ENCODE measurements around the gene RABGAP1. TPM values are rescaled to one million over a fixed set of nuclear protein-coding genes. Genes with fewer than 3 reads are reported as not detected.

The RABGAP1 gene
- total RNA-seq, 4 donors from 2014 or later: 64.3 to 116 (median 79.5) TPM

GRCh38 chr9:123031963-123032362, 91.1 kb downstream of the RABGAP1 start:
- Histone ChIP-seq H3K27me3 (no peaks in the 10 kb centered on the region), H3K4me1 (peaks cover 0 to 68% (median 66%) of the 10 kb centered on the region in 4 donors), H3K4me3 (no peak overlapping the region), H3K9me3 (no peaks in the 10 kb centered on the region), H3K36me3 (peaks cover 0 to 29% (median 23%) of the 10 kb centered on the region in 4 donors), H3K27ac (replicated peaks in 1 of 4) (peak overlapping the region in 1 of 4 donors; percentile 2)
- intact Hi-C loops (cut with DNase I): no loop called here
- DNase-seq (ENCODE audit: extremely low spot score): no peak
- 89% methylated on average over 1 of the region's 1 CpG for WGBS
- no peak for TF ChIP-seq EP300 (IDR thresholded peaks at IDR 0.05)
- TF ChIP-seq, protein P1, sequence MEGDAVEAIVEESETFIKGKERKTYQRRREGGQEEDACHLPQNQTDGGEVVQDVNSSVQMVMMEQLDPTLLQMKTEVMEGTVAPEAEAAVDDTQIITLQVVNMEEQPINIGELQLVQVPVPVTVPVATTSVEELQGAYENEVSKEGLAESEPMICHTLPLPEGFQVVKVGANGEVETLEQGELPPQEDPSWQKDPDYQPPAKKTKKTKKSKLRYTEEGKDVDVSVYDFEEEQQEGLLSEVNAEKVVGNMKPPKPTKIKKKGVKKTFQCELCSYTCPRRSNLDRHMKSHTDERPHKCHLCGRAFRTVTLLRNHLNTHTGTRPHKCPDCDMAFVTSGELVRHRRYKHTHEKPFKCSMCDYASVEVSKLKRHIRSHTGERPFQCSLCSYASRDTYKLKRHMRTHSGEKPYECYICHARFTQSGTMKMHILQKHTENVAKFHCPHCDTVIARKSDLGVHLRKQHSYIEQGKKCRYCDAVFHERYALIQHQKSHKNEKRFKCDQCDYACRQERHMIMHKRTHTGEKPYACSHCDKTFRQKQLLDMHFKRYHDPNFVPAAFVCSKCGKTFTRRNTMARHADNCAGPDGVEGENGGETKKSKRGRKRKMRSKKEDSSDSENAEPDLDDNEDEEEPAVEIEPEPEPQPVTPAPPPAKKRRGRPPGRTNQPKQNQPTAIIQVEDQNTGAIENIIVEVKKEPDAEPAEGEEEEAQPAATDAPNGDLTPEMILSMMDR (IDR thresholded peaks at IDR 0.05): no peak
- no peak for TF ChIP-seq POLR2AphosphoS5 (IDR thresholded peaks at IDR 0.05)
- no peak for TF ChIP-seq POLR2A (IDR thresholded peaks at IDR 0.05; ENCODE audit: low read depth)

DNA sequence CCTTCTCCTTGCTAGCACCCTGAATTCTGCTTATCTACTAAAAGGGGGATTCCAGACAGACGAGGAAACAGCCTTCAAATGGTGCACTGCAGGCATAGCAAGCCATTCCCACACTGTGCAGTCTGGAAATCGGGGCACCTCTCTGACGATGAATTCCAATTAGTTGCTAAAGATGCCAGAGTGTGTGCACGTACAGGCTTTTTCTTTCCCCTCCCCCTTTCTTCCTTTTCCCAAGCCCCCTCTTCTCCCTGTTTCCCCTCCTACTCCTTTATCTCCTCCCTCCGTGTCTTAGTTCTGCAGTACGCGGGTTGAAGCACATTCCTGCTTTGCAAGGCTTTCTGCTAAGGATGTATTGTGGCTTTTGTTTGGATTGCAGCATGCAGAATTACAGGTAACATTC, 92.5 kb downstream of the RABGAP1 start, which contains the start of gene GPR21:
Gene GPR21, plus strand, starts transcription at position 316 of the 400 bp plus-strand sequence. CDS start 900 bp downstream, outside the sequence.
- peak within 1 kb of the TSS; percentile 20 to 70 (median 41) for H3K27ac ChIP-seq (replicated peaks in 1 of 4)
- TF ChIP-seq POLR2A (IDR thresholded peaks at IDR 0.05; ENCODE audit: low read depth) (no peak), POLR2AphosphoS5 (IDR thresholded peaks at IDR 0.05) (peak in 1 of 2 donors; percentile 21), EP300 (IDR thresholded peaks at IDR 0.05) (no peak)
- TF ChIP-seq, protein P1 (IDR thresholded peaks at IDR 0.05): no peak
- H3K36me3 ChIP-seq: peaks cover 0 to 22% (median 14%) of the 10 kb centered on the region in 4 donors
- no peaks in the 10 kb centered on the region for H3K27me3 ChIP-seq
- peaks cover 0 to 68% (median 67%) of the 10 kb centered on the region in 4 donors for H3K4me1 ChIP-seq
- no peaks in the 10 kb centered on the region for H3K9me3 ChIP-seq
- peak within 1 kb of the TSS; percentile 7 to 39 (median 16) for H3K4me3 ChIP-seq
- DNase-seq (ENCODE audit: extremely low spot score): no peak
- intact Hi-C loops (cut with DNase I): no loop called here
- WGBS: 41% methylated on average over 7 of the region's 7 CpGs

DNA sequence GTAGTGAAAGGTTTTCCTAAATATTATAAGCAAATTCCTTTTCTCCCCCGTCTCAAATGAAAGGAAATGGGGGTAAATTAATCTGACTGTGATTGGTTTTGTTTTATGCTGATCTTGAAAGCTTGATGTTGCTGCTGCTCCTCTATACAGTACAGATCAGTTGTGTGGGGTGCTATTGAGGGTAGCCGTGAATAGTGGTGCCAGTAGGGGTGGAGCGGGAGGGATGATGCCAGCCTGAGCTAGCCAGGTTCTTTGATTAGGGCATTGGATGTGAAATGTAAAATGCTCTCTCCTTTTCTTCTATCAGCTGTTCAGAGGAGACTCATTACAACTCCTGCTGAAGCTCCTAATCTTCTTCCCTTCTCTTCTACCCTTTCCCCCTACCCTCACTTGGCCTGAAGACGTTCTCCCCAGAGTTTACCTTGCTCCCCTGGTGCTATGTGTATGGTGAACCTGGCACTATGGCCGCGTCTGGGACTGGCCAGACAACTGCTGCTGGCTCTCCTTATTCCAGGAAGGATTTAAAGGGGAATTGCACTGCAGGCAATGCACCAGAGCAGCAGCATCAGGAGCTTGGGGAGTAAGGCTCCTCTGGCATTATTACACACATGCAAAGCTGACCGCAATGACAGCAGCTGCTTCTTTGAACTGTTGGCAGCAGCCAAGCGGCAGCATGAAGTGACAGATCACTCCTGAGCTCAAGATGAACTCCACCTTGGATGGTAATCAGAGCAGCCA, 93.2 kb downstream of the RABGAP1 start:
- DNase-seq (ENCODE audit: extremely low spot score): no peak
- Histone ChIP-seq H3K36me3 (peaks cover 0 to 22% (median 14%) of the 10 kb centered on the region in 4 donors), H3K27me3 (no peaks in the 10 kb centered on the region), H3K27ac (replicated peaks in 1 of 4) (peak overlapping the region; percentile 20 to 70 (median 41)), H3K4me3 (peak overlapping the region; percentile 7 to 39 (median 16)), H3K9me3 (no peaks in the 10 kb centered on the region), H3K4me1 (peaks cover 0 to 72% (median 66%) of the 10 kb centered on the region in 4 donors)
- TF ChIP-seq POLR2A (IDR thresholded peaks at IDR 0.05; ENCODE audit: low read depth) (no peak), POLR2AphosphoS5 (IDR thresholded peaks at IDR 0.05) (no peak), EP300 (IDR thresholded peaks at IDR 0.05) (no peak)
- TF ChIP-seq, protein P1 (IDR thresholded peaks at IDR 0.05): no peak
- 64% methylated on average over 8 of the region's 8 CpGs for WGBS
- intact Hi-C loops (cut with DNase I): no loop called here

- peaks cover 0 to 14% (median 11%) of the 10 kb centered on the region in 4 donors for H3K36me3 ChIP-seq
- H3K27me3 ChIP-seq: no peaks in the 10 kb centered on the region
- intact Hi-C loops (cut with DNase I): no loop called here
- H3K27ac ChIP-seq (replicated peaks in 1 of 4): peak overlapping the region in 3 of 4 donors; percentile 46 to 70 (median 53)
- peak overlapping the region in 2 of 4 donors; percentile 5 to 39 for H3K4me3 ChIP-seq
- no peaks in the 10 kb centered on the region for H3K9me3 ChIP-seq
- no peak for DNase-seq (ENCODE audit: extremely low spot score)
- WGBS: 83% methylated on average over 13 of the region's 13 CpGs
- no peak for TF ChIP-seq POLR2A (IDR thresholded peaks at IDR 0.05; ENCODE audit: low read depth)
- TF ChIP-seq POLR2AphosphoS5 (IDR thresholded peaks at IDR 0.05): peak in 1 of 2 donors; percentile 28
- TF ChIP-seq, protein P1 (IDR thresholded peaks at IDR 0.05): no peak
- no peak for TF ChIP-seq EP300 (IDR thresholded peaks at IDR 0.05)
- H3K4me1 ChIP-seq: peaks cover 0 to 82% (median 75%) of the 10 kb centered on the region in 4 donors
These were observed 94.2 kb downstream of the RABGAP1 start for GRCh38 chr9:123034881-123035510.

Measured in esophagus muscularis mucosa (tissue), 4 donors.